Hematopoietic multipotent progenitor cell (in vitro differentiated cells): ENCODE data around the gene SNRPD2. TPM values are rescaled to one million over a fixed set of nuclear protein-coding genes. Genes with fewer than 3 reads are reported as not detected.
"Not testable (repeated sequence)": the region's sequence is repeated elsewhere in the genome, so short reads cannot be mapped to it uniquely, and the experiment has no call there.

ENCODE experiments used
- DNase-seq, 3 donors: peaks; one replicate each; pipeline ENCODE4 v3.0.0-alpha.2; 2011 to 2015; ENCODE audit warnings: low read depth in 2 of 3, low spot score in 2 of 3
- total RNA-seq: library from RNA; depleted of rRNA; stranded (reverse); fragments of >200 nt; gene quantifications from one replicate; pipeline ENCODE4 v1.2.3, GENCODE V29; 2012

SNRPD2 gene
- total RNA-seq, result 215 TPM

DNA sequence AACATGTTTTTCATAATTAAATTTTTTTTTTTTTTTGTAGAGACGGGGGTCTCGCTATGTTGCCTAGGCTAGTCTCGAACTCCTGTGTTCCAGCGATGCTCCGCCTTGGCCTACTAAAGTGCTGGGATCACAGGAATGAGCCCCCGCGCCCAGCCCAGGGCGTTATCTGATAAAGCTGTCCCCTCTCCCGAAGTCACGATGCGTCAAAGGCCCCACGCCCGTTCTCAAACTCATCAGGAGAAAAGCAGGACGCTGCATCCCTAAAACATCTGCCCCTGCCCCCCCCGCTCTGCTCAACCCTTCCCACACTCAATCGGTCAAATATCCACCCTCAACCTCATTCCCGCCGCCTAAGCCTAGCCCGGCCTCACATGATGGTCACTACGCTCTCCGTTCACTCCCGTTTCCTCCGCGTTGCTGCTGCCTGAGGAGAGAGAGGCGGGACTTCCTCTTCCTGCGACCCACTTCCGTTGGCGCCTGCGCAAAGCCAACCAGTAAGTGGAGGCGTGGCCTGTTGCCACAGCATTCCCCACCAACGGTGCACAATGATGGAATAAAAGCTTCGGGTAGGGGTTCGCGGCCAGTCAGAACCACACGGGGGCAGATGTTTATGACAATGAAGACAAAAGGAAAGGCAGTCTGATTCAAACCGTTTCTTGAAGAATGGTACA, at the start of gene SNRPD2:
Gene SNRPD2, minus strand, starts transcription at position 438 of the 671 bp plus-strand sequence. Its CDS starts 65 bp downstream, at position 373.
- peak; percentile 89 to 96 (median 94) for DNase-seq

DNA sequence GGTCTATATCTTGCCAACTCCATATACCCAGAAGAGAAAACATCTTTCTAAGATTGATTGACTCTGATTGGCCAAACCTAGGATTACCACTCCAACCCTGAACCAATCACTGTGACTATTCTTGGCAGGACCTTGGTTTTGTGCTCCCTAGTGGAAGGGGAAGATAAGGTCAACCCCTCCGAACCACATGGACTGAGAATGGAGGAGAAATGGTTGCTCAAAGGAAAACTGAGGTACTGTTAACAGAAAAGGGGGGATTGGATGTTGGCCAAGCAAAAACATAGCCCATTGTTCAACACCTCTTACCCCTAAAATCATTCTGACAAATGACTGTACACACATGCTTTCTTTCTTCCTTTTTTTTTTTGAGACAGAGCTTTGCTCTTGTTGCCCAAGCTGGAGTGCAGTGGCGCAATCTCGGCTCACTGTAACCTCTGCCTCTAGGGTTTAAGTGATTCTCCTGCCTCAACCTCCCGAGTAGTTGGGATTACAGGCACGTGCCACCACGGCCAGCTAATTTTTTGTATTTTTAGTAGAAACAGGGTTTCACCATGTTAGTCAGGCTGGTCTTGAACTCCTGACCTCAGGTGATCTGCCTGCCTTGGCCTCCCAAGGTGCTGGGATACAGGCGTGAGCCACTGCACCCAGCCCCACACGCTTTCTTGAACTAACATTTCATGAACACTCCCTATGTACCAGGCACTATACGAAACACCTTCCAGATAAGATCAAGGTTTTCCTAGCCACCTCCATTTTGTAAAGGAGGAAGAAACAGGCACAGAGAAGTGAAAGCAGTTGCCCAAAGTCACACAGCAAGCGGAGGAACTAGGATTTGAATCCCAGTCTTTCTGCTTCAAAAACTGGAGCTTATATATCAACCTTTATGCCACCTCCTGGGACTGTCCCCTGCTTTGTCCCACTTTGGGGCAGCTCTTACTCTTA, 48.0 kb upstream of the SNRPD2 start:
- DNase-seq, result no peak

DNA sequence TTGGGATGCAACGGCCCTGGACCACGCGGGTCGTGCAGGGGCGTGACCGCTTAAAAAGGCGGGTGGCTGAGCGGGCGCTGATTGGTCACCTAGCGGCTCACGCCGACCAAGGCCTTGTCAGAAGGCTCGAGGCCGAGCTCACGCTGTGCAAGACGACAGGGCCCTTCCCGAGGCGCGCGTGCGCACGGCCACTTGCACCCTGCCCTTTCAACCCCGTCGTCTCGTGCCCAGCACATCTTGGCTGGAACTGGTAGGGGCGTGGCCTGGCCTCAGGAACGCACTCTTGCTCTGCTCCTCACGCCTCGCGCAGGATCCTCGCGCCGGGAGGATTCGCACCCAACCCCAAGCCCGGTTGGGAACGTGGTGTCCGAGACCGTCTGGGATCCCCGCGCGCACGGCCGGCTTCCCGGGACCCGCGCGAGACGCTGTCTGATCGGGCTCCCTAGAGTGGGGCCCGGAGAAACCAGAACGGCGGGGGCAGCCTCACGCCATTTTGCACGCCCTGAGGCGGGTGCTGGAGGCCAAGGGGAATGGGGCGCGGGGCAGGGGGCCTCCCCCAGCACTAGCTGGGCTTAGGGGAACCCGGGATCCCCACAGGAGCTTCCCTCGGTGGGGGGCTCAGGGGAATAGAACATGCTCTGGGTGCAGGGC, 41.5 kb upstream of the SNRPD2 start, which contains the start of gene MEIOSIN:
Gene MEIOSIN, plus strand, starts transcription at position 280 of the 651 bp plus-strand sequence. CDS start 1,938 bp downstream, outside the sequence.
- DNase-seq, result no peak

DNA sequence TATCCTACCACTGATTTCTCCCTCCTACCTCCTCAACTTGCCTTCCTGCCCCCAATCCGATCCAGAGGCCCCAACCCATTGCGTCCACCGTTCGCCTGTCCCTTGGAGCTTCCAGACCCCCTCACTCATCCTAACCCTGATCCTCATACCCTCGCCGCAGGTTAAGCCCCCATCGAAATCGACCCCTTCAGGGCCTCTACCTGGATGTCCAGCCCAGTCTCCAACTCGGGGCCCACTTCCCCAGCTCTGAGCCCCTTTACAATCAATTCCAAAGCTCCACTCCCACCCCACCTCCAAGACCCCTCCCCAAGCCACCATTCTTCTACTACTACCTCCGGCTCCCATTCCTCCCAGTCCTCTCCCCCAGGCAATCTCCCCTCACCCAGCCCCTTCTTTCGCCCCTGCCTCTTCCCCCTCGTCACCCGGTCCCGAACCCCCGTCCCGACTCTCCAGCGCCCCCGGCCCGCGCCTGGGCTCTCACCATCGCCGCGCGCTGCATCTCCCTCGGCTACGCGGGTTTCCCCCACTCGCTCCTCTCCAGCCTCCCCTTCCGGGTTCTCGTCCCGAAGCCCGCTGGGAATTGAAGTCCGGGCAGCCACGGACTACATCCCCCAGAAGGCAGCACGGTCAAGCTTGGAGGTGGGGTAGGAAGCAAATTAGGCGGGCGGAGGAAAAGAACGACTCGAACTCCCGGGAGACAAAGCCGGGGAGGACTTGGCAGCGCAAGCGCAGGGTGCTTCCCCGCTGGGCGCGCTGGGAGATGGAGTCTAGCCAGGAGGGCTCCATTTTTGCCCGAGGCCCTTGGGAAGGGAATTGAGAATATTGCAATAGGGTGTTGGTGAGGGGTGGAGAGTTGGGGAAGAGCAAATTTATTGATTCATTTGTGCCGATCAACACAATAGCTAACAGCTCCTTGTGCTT, 38.9 kb upstream of the SNRPD2 start, which contains the start of gene FBXO46:
Gene FBXO46, minus strand, starts transcription at position 529 of the 921 bp plus-strand sequence. CDS start 17,401 bp downstream, outside the sequence.
- DNase-seq, result peak; percentile 76 to 98 (median 97)

DNA sequence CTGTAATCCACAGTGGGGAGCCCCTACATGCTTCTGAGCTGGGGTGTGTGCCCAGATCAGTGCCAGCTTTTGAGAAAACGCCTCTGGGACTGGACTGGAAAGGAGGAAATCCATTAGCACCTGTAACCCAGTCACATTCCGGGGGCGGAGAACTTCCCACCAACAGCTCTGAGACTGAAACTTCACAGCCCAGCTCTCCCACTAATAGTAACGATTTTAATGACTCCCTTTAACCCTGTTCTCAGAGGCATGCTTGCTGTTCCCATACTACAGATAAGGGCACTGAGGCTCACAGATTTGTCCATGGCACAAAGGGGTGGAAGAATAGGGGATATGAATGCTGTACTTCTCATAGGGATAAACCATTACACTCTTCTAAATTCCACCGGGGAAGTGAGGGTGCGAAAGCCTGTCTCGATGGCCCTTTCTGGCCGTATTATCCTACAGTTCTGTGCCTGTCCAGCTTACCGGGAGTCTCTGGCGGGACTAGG, 38.1 kb upstream of the SNRPD2 start:
- no peak for DNase-seq

DNA sequence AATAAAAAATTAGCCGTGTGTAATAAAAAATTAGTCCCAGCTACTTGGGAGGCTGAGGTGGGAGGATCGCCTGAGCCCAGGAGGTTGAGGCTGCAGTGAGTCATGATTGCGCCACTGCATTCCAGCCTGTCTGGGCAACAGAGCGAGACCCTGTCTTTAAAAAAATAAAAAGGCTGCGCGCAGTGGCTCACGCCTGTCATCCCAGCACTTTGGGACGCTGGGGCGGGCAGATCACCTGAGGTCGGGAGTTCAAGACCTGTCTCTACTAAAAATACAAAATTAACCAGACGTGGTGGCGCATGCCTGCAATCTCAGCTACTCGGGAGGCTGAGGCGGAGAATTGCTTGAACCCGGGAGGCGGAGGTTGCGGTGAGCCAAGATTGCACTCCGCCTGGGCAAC, 36.9 kb upstream of the SNRPD2 start:
- DNase-seq, result not testable (repeated sequence)

DNA sequence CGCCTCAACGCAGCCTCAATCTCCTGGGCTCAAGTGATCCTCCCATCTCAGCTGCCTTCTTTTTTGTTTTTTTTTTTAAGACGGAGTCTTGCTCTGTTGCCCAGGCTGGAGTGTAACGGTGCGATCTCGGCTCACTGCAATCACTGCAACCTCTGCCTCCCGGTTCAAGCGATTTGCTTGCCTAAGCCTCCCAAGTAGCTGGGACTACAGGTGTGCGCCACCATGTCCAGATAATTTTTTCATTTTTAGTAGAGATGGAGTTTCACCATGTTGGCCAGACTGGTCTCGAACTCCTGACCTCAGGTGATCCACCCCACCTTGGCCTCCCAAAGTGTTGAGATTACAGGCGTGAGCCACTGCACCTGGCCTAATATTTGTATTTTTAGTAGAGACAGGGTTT, 28.3 kb upstream of the SNRPD2 start:
- not testable (repeated sequence) for DNase-seq

DNA sequence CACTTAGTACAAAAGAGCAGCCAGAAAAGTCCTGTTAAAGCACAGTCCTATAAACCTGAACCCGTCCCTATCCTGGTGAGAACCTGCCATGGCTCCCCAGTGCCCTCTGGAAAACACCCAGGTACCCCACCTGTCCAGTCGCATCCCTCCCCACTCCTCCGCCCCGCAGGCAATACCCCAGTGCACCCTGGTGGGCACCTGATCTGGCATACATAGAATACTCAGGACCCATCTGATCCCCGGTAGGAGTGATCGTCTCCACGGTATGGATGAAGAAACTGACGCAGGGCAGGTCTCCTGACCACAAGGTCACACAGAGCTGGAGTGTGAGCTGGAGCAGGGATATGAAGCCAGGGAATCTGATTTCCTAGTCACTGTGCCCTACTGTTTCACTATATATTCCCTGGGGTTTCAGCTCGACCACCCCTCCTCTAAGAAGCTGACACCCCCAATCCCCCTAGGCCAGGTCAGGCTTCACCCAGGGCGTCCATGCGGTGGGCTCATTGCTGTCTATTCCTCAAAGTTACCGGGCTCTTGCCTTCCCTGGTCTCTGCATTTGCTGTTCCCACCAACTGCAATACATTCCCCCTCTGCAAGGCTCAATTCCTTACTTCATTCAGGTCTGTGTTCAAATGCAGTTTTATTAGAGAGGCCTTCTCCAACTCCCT, 26.4 kb upstream of the SNRPD2 start:
- no peak for DNase-seq

DNA sequence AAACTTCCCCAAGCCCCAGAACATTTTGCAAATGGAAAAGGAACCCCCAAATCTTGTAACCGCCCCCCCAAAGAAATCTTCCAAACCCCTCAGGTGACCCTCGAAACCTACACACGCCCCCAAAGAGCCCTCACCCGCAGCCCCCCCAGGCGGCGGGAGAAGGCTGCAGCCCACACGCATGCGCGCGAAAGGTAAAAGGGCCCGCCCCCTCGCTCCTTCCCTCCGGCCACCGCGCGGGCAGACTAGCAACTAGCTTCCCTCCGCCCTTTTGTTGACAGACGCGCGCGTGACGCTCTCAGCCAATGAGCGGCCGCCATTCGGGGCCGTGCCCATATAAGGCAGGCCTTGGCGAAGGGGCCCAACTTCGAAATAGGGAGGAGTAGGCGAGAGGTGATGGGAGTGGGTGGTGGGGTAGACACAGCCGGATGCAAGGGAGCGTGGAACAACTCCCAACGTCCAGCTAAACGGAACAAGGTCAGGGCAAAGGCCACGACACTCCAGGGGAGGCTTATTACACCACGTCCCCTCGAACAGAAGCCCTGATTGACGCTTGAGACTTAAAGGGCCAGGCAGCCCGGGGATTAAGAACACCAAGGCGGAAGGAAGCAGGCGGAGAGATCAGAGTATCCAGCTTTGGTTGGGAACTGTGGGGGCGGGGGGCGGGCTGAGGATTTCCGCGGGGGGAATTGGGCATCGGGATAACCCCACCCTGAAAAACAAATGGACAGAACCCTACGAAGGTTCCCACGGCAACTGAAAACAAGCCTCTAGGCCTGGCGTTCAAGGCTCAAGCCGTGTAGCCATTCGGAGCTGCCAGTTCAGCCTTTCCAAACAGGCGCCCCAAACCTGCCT, 25.6 kb upstream of the SNRPD2 start:
- peak; percentile 88 to 100 (median 99) for DNase-seq

DNA sequence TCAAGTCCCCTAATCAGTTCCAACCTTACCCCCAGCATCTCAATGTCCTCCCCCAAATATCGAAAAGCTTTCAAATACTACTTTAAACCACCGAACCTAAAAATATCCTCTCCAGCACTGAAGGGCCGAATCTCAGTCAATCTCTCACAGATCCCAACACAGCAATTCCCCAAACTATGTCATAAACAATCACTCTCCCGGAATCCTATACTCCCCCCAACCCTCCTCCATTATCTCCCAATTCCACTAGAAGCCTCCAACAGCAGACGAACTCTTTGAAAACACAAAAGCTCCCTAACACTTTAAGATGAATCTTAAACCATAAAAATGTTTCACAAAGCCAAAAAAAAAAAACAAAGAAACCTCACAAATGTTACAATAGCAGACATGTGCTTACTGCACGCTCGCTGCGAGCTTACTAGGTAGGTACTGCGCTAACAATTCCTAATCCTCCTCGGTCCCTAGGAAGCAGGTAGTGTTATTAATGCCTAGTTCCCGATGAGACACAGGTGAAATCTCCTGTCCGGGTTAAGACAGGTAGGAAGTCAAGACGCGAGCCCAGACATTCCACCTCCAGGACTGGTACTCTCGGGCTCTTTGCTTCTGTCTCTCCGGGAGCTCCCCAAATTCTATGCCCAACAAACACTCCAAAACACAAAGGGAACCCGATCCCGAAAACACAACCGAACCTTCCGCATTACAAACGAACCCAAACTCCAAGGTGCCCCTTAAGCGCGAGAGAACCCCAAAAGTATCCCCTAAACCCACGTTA, 24.8 kb upstream of the SNRPD2 start:
- peak in 1 of 3 donors; percentile 28 for DNase-seq

DNA sequence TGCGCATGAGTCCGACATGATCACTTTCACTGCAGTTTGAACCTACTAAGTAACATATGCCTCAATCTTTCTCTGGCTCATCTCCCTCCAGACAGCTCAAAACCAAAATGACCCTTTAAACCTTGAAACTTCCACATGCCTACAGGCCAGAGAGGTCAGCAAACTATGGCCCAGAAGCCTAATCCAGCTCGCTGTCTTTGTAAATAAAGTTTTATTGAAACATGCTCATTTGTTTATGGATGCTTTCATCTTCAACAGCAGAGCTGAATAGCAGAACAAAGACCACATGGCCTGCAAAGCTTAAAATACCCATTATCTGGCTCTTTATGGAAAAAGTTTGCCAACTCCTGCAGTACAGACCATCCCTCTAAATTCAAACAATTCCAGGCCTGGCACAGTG, 23.4 kb upstream of the SNRPD2 start:
- no peak for DNase-seq

DNA sequence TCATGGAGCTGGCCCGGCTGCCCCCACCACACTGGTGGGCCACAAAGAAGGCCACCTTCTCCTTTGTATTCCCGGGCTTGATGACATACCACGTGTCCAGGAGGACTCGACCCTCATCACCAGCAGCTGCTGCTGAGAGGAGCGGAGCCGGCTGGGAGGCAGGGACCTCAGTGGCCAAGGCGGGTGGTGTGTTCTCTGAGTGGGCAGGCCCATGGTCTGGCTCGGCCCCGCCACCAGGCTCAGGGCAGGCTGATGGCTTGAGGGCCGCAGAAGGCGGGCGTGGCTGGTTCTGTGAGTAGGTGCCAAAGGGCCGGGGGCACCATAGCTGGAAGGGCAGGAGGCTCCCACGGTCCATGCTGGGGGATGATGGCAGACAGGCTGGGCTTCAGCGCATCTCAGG, 21.4 kb upstream of the SNRPD2 start:
- DNase-seq, result no peak

DNA sequence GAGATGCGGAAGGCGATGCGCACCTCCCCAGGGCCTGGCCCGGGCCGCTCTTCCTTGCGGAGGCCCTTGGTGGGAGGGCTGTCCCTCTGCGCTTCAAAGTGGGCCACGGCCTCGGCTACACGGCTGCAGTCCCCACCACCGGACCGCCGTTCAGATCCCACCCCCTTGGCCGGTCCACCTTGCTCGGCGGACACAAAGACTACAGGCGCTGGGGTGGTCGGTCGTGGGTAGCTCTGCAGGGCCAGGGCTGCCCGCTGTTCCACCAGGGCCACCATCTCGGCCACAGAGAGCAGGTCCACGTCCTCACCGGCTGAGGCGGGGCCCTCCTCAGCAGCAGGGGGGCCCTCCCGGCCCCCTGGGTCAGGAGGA, 20.9 kb upstream of the SNRPD2 start:
- DNase-seq, result no peak

DNA sequence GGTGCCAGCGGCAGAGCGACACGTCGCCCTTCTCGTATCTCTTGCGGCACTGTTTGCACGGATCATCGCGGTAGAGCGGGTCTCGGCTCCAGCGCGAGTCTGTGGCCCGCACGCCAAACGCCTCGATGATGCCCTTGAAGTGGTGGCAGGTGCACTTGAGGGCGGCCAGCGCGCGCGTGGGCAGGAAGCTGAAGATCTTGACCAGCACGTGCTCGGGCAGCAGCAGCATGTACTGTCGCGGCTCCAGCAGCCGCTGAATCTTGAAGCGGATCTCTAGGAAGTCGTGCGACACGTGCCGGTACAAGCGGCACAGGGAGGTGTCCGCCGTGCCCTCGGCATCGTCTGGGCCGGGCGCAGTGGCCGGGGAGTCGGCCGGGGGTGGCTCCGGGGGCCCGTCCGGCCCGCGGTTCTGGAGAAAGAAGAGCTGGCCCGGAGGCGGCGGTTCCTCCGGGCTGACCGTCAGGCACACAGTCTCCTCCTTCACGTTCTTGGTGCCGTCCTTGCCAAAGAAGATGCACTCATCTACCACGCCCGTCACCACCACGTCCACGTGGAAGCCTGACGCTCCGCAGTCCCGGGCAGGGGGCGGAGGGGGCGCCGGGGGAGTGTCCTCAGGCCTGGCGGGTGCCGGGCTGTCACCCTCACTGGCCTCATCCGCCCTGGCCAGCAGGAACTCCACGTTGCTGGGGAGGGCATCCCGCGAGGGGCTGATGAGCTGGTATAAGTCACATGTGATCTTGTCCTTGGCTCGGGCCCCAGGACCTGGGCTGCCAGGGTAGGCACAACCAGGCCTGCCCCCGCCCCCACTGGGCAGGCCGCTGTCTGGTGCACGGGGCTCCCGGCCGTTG, 20.3 kb upstream of the SNRPD2 start:
- DNase-seq, result no peak

DNA sequence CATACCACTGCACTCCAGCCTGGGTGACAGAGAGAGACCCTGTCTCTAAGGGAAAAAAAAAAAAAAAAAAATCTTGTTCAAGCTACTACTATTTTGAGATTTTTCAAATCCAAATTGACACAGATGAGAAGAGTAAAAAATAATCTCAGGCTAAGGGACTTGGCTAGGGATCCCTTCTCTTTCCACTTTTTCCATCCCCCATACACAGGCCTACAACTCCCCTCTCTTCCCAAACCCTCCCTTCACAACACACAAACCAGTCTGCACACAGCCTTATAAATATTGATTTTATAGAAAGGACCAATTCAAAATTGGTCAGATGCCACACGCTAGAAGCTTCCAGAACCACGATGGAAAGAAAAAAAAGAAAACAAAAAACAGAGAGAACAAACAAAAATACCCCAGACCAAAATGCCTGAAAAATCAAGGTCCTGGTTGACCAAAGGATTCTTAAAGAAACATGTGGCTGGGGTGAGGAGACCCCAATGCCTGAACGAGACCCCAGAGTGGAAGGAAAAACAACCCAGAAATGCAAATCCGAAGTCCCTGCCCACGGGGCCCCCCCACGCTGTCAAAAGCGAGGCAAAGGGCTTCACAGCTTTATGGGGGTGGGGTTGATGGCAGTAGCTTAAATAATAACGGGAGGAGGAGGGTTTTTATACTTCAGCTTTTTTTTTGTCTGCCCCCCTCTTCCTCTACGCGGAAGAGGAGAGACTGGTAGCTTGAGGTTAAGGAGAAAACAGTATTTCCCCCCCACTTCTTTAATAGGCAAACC, 18.8 kb upstream of the SNRPD2 start:
- DNase-seq, result no peak
